H1 (cell line): Measurements from ENCODE around the gene VWA5B2. TPM values are rescaled to one million over a fixed set of nuclear protein-coding genes. Genes with fewer than 3 reads are reported as not detected.

Experiments
- CTCF ChIA-PET: fragments of 300-600 bp; sonication (Branson Sonifier 250); formaldehyde crosslinking; loops from one replicate; lab custom pipeline; 2021; ENCODE audit not compliant: partially characterized antibody; lab: Charles Lee
- POLR2A ChIA-PET: fragments of 300-600 bp; sonication (Branson Sonifier 250); formaldehyde crosslinking; loops from one replicate; lab custom pipeline; 2021; ENCODE audit warnings: inconsistent platforms; ENCODE audit not compliant: partially characterized antibody; lab: Charles Lee
- DNase-seq, 2 experiments: peaks; one replicate each; pipeline versions ENCODE4 v3.0.0 to v3.0.0-alpha.2; 2010 to 2022; ENCODE audit warnings: low spot score in 2 of 2, low read depth in 1 of 2, mixed read lengths in 1 of 2
- FAIRE-seq: peaks from 2 replicates; lab custom pipeline; 2011; peaks lifted over from hg19 to GRCh38; lab: Jason Lieb, UNC
- H2AFZ ChIP-seq: 2 replicates; pipeline ENCODE4 v1.8.1; 2012; ENCODE audit warnings: low read length, inconsistent platforms
- H2AK5ac ChIP-seq: 2 replicates; pipeline ENCODE4 v1.6.1; 2013; ENCODE audit warnings: low read depth, low read length
- H2BK120ac ChIP-seq: replicated peaks from 2 replicates; pipeline ENCODE3; 2013; ENCODE audit warnings: low read depth, low read length, inconsistent platforms
- H2BK12ac ChIP-seq: 2 replicates; pipeline ENCODE4 v1.6.1; 2013; ENCODE audit warnings: low read depth, low read length
- H2BK15ac ChIP-seq: 2 replicates; pipeline ENCODE4 v1.6.1; 2013; ENCODE audit warnings: low read length
- H2BK20ac ChIP-seq: 2 replicates; pipeline ENCODE4 v1.6.1; 2013; ENCODE audit warnings: low read length
- H2BK5ac ChIP-seq: 2 replicates; pipeline ENCODE4 v1.6.1; 2013; ENCODE audit warnings: low read depth, low read length
- H3K14ac ChIP-seq: 2 replicates; pipeline ENCODE4 v1.6.1; 2013; ENCODE audit warnings: inconsistent platforms; ENCODE audit not compliant: insufficient read length
- H3K18ac ChIP-seq: 2 replicates; pipeline ENCODE4 v1.6.1; 2013; ENCODE audit warnings: low read length; ENCODE audit errors: extremely low read depth
- H3K23ac ChIP-seq: 2 replicates; pipeline ENCODE4 v1.6.1; 2013; ENCODE audit warnings: inconsistent platforms; ENCODE audit not compliant: insufficient read length
- H3K23me2 ChIP-seq: 2 replicates; pipeline ENCODE4 v1.6.1; 2013; ENCODE audit warnings: low read depth, low read length
- H3K27ac ChIP-seq: 2 replicates; pipeline ENCODE4 v1.6.1; 2011; ENCODE audit warnings: low read depth, low read length, inconsistent platforms
- H3K27me3 ChIP-seq, 4 experiments: replicated peaks in 1 of 4; 1 replicate in 1 of 4; 2 replicates in 3 of 4; pipeline versions ENCODE4 v1.6.1 to v1.8.1; 2011 to 2013; ENCODE audit warnings: low read length in 3 of 4, mild to moderate bottlenecking in 3 of 4, inconsistent platforms in 2 of 4, mixed read lengths in 2 of 4, moderate library complexity in 1 of 4; ENCODE audit not compliant: control insufficient read depth in 3 of 4, insufficient read depth in 3 of 4; ENCODE audit errors: extremely low read depth in 1 of 4
- H3K36me3 ChIP-seq, 4 experiments: 2 replicates each; pipeline versions ENCODE4 v1.6.1 to v1.8.1; 2011 to 2013; ENCODE audit warnings: mild to moderate bottlenecking in 4 of 4, low read length in 3 of 4, moderate library complexity in 2 of 4, control low read depth in 1 of 4, inconsistent platforms in 1 of 4; ENCODE audit not compliant: insufficient read depth in 4 of 4, control insufficient read depth in 2 of 4
- H3K4ac ChIP-seq: replicated peaks from 2 replicates; pipeline ENCODE3; 2013; ENCODE audit warnings: low read length, low read depth, mixed read lengths, inconsistent platforms; ENCODE audit not compliant: insufficient read length
- H3K4me1 ChIP-seq, 4 experiments: replicated peaks in 1 of 4; 1 replicate in 1 of 4; 2 replicates in 3 of 4; pipeline versions ENCODE4 v1.6.1 to v1.8.1; 2011 to 2013; ENCODE audit warnings: low read length in 3 of 4, inconsistent platforms in 2 of 4, mixed read lengths in 1 of 4; ENCODE audit not compliant: insufficient read depth in 4 of 4, control insufficient read depth in 3 of 4
- H3K4me2 ChIP-seq, 2 experiments: 2 replicates each; pipeline versions ENCODE4 v1.6.1 to v1.8.1; 2011 to 2013; ENCODE audit warnings: low read depth in 2 of 2, low read length in 2 of 2, control low read depth in 1 of 2, inconsistent platforms in 1 of 2, mild to moderate bottlenecking in 1 of 2; ENCODE audit not compliant: insufficient read depth in 1 of 2
- H3K4me3 ChIP-seq, 4 experiments: fragments of 200-600, 300-600 bp in 1 of 4; sonication (generic), shearing (Covaris generic), sonication (Bioruptor Twin) in 1 of 4; 2 replicates each; pipeline versions ENCODE4 v1.5.1 to v1.8.1; 2011 to 2016; ENCODE audit warnings: low read length in 4 of 4, low read depth in 3 of 4, control low read depth in 2 of 4, inconsistent platforms in 2 of 4, mild to moderate bottlenecking in 2 of 4, mixed read lengths in 1 of 4, moderate library complexity in 1 of 4; ENCODE audit not compliant: insufficient read depth in 2 of 4; ENCODE audit errors: extremely low read depth in 1 of 4
- H3K56ac ChIP-seq: replicated peaks from 2 replicates; pipeline ENCODE3; 2013; ENCODE audit warnings: low read depth, mild to moderate bottlenecking, mixed read lengths, low read length, inconsistent platforms; ENCODE audit not compliant: insufficient read length
- H3K79me1 ChIP-seq: 2 replicates; pipeline ENCODE4 v1.6.1; 2013; ENCODE audit warnings: low read depth, low read length, control low read depth
- H3K79me2 ChIP-seq, 2 experiments: 2 replicates each; pipeline versions ENCODE4 v1.6.1 to v1.8.1; 2012 to 2013; ENCODE audit warnings: low read length in 2 of 2, mild to moderate bottlenecking in 2 of 2, inconsistent platforms in 1 of 2; ENCODE audit not compliant: insufficient read depth in 2 of 2, control insufficient read depth in 1 of 2
- H3K9ac ChIP-seq, 4 experiments: replicated peaks in 1 of 4; 1 replicate in 1 of 4; 2 replicates in 3 of 4; pipeline versions ENCODE4 v1.6.1 to v1.8.1; 2011 to 2013; ENCODE audit warnings: low read depth in 3 of 4, low read length in 3 of 4, control low read depth in 2 of 4, mild to moderate bottlenecking in 2 of 4, moderate library complexity in 2 of 4, inconsistent platforms in 1 of 4; ENCODE audit errors: extremely low read depth in 1 of 4
- H3K9me3 ChIP-seq, 2 experiments: 2 replicates each; pipeline versions ENCODE4 v1.6.1 to v1.8.1; 2012 to 2013; ENCODE audit warnings: mild to moderate bottlenecking in 2 of 2, moderate library complexity in 2 of 2, control low read depth in 1 of 2, inconsistent platforms in 1 of 2, low read depth in 1 of 2, low read length in 1 of 2, mixed read lengths in 1 of 2; ENCODE audit not compliant: insufficient read depth in 2 of 2
- H4K20me1 ChIP-seq, 2 experiments: replicated peaks in 1 of 2; 2 replicates each; pipeline versions ENCODE3 to v1.8.1; 2011 to 2013; ENCODE audit warnings: inconsistent platforms in 2 of 2, low read length in 2 of 2, mild to moderate bottlenecking in 1 of 2; ENCODE audit not compliant: insufficient read depth in 2 of 2, control insufficient read depth in 1 of 2
- H4K5ac ChIP-seq: 2 replicates; pipeline ENCODE4 v1.6.1; 2013; ENCODE audit warnings: low read length, low read depth, mixed read lengths, inconsistent platforms; ENCODE audit not compliant: insufficient read length
- H4K8ac ChIP-seq: 2 replicates; pipeline ENCODE4 v1.8.0; 2013; ENCODE audit warnings: mild to moderate bottlenecking, moderate library complexity, low read length, inconsistent platforms; ENCODE audit not compliant: insufficient read depth; ENCODE audit errors: extremely low read depth
- H4K91ac ChIP-seq: replicated peaks from 2 replicates; pipeline ENCODE3; 2013; ENCODE audit warnings: low read length, mixed read lengths, inconsistent platforms; ENCODE audit not compliant: insufficient read length
- ASH2L ChIP-seq: fragments of 200-600, 300-600 bp; sonication (generic); IDR thresholded peaks from one replicate; pipeline ENCODE4 v1.7.1; 2017; ENCODE audit warnings: low read length
- BCL11A ChIP-seq, 2 experiments: IDR thresholded peaks; one replicate each; pipeline ENCODE4 v1.6.1; 2011; ENCODE audit warnings: low read depth in 2 of 2, low read length in 2 of 2, mild to moderate bottlenecking in 2 of 2
- RNF2 ChIP-seq: fragments of 200-900, 300-1000 bp; sonication (generic); IDR thresholded peaks from 2 replicates; pipeline ENCODE4 v1.7.1; 2016; ENCODE audit warnings: borderline replicate concordance, low read depth, mild to moderate bottlenecking, antibody characterized with exemption, low read length; ENCODE audit not compliant: poor library complexity, severe bottlenecking; ENCODE audit errors: missing control alignments
- TEAD4 ChIP-seq: IDR thresholded peaks from 2 replicates; pipeline ENCODE4 v1.6.1; 2012; ENCODE audit warnings: low read depth, low read length, inconsistent platforms, mixed read lengths
- WGBS, 2 experiments: shearing (Covaris generic) in 1 of 2; methylation state at CpG; one replicate each; pipeline versions ENCODE4 v1.1.6 to v1.1.7; 2013 to 2015; ENCODE audit warnings: low lambda C conversion rate in 2 of 2, mixed read lengths in 2 of 2, inconsistent platforms in 1 of 2, low coverage in 1 of 2, missing lambda C conversion rate in 1 of 2; ENCODE audit not compliant: insufficient replicate concordance in 2 of 2, insufficient coverage in 1 of 2, insufficient read length in 1 of 2; ENCODE audit errors: extremely low coverage in 1 of 2, missing lambda C conversion rate in 1 of 2; 5-methylcytosine and 5-hydroxymethylcytosine counted together
- polyA plus RNA-seq, 7 experiments: library from polyadenylated mRNA; depleted of rRNA in 3 of 7; stranded (reverse) in 5 of 7; unstranded in 2 of 7; fragments of >200 nt in 5 of 7; fragments of 200-250 nt in 2 of 7; gene quantifications; 1 replicate in 5 of 7; 2 replicates in 1 of 7; 4 replicates in 1 of 7; pipeline versions ENCODE4 v1.2.1 to v1.2.3, GENCODE V29; 2011 to 2013; ENCODE audit warnings: missing spikeins in 2 of 7, mixed read lengths in 2 of 7
- total RNA-seq: library from RNA; stranded (reverse); fragmentation: NEBNext Ultra II Directional; extraction: Animal tissue kit (Norgen Biotek cat#: 25700); gene quantifications from 2 replicates; pipeline ENCODE4 v1.2.1, GENCODE V29; 2021
- TF ChIP-seq, protein P1 (sequence below), 3 experiments: IDR thresholded peaks; 1 replicate in 2 of 3; 2 replicates in 1 of 3; pipeline versions ENCODE4 v1.5.1 to v1.6.1; 2011; ENCODE audit warnings: low read length in 3 of 3, mild to moderate bottlenecking in 3 of 3, inconsistent platforms in 2 of 3, low read depth in 1 of 3, moderate library complexity in 1 of 3; ENCODE audit not compliant: insufficient read depth in 1 of 3; ENCODE audit errors: control extremely low read depth in 1 of 3

Gene VWA5B2
- total and polyA plus RNA-seq, 2 of the 8 experiments (the other 6 are each of a cell fraction or from before 2014, with no cell fraction given) = 0.53 to 0.56 TPM

DNA sequence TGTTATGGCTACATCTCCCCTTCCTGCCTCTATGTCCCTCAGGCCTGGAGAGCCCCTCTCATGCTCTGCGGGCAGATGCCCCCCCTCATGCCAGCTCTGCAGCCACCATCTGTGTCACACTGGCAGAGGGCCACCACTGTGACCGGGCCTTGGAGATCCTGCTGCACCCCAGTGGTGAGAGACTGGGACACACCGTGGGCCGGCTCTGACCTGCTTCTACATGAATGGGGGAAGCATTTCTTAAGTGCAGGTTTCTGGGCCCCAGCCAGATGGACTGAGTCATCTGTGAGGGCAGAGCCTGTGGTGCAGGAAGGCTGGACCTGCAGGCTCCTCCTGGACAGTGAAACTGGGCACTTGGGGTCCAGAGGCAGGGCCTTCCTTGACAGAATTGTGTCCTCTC is 4.8 kb downstream of the VWA5B2 start:
- WGBS, 2 experiments = 87% methylated on average over 4 of the region's 4 CpGs; no CpG with 5 or more reads in 1 of the 2 experiments
- Histone ChIP-seq H4K20me1 (peaks cover 4 to 7% of the 10 kb centered on the region in 2 experiments), H3K4me2 (no peak overlapping the region), H3K4me1 (peaks cover 0 to 14% (median 2%) of the 10 kb centered on the region in 4 experiments; a peak in 3 of 7 replicates), H3K9ac (no peak overlapping the region), H3K79me2 (no peaks in the 10 kb centered on the region), H2BK20ac (no peak overlapping the region), H3K23me2 (peaks cover 8% of the 10 kb centered on the region; the same call in 1 of the 2 replicates), H2BK15ac (no peak overlapping the region), H3K4me3 (no peak overlapping the region), H3K56ac (no peak overlapping the region), H4K5ac (no peak overlapping the region), H3K4ac (no peak overlapping the region), H4K91ac (no peak overlapping the region), H3K27ac (no peak overlapping the region), H3K14ac (no peak overlapping the region), H3K23ac (no peak overlapping the region), H3K27me3 (peaks cover 27 to 44% (median 38%) of the 10 kb centered on the region in 4 experiments), H2BK5ac (no peak overlapping the region), H3K9me3 (no peaks in the 10 kb centered on the region), H3K18ac (no peak overlapping the region), H3K79me1 (no peaks in the 10 kb centered on the region), H2AFZ (no peak overlapping the region), H3K36me3 (peaks cover 0 to 8% (median 0%) of the 10 kb centered on the region in 4 experiments; a peak in 1 of 8 replicates), H2AK5ac (no peak overlapping the region), H4K8ac (no peak overlapping the region), H2BK12ac (no peak overlapping the region), H2BK120ac (no peak overlapping the region)
- CTCF ChIA-PET = interaction anchor here (0.7 kb wide), 1 partner anchor 1000 kb away, joined by 3 read pairs; no protein-coding TSS in a partner anchor
- TF ChIP-seq TEAD4 = no peak
- TF ChIP-seq RNF2 = no peak
- TF ChIP-seq BCL11A (IDR thresholded peaks at IDR 0.05; ENCODE audit: low read depth in 2 of 2, low read length in 2 of 2) = no peak
- no peak for TF ChIP-seq ASH2L
- TF ChIP-seq, protein P1, sequence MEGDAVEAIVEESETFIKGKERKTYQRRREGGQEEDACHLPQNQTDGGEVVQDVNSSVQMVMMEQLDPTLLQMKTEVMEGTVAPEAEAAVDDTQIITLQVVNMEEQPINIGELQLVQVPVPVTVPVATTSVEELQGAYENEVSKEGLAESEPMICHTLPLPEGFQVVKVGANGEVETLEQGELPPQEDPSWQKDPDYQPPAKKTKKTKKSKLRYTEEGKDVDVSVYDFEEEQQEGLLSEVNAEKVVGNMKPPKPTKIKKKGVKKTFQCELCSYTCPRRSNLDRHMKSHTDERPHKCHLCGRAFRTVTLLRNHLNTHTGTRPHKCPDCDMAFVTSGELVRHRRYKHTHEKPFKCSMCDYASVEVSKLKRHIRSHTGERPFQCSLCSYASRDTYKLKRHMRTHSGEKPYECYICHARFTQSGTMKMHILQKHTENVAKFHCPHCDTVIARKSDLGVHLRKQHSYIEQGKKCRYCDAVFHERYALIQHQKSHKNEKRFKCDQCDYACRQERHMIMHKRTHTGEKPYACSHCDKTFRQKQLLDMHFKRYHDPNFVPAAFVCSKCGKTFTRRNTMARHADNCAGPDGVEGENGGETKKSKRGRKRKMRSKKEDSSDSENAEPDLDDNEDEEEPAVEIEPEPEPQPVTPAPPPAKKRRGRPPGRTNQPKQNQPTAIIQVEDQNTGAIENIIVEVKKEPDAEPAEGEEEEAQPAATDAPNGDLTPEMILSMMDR (IDR thresholded peaks at IDR 0.05; ENCODE audit: control extremely low read depth in 1 of 3, insufficient read depth in 1 of 3, low read depth in 1 of 3, low read length in 3 of 3) = no peak
- no peak for DNase-seq
- POLR2A ChIA-PET = interaction anchor here (1.2 kb wide), 1 partner anchor 9 kb away, joined by 3 read pairs; no protein-coding TSS in a partner anchor
- FAIRE-seq = no peak
